WTC11 (cell line): ENCODE measurements around the gene IL1R1. TPM values are rescaled to one million over a fixed set of nuclear protein-coding genes. Genes with fewer than 3 reads are reported as not detected.

Source experiments
- ATAC-seq: fragments of 200-7000 bp; cut with Tn5 transposase; 2 replicates; pipeline ENCODE4 v1.10.0; 2021; ENCODE audit warnings: mild to moderate bottlenecking, moderate library complexity
- CTCF ChIA-PET: fragments of 300-600 bp; sonication (Branson Sonifier 250); formaldehyde crosslinking; loops from one replicate; lab custom pipeline; 2021; ENCODE audit warnings: antibody characterized with exemption; lab: Charles Lee
- POLR2A ChIA-PET: fragments of 350-600 bp; sonication (Branson Sonifier 250); formaldehyde crosslinking; loops from one replicate; lab custom pipeline; 2021; ENCODE audit warnings: antibody characterized with exemption; lab: Charles Lee
- DNase-seq: peaks from one replicate; pipeline ENCODE4 v3.0.0; 2021; ENCODE audit warnings: low spot score
- H3K27ac Mint-ChIP-seq: 2 replicates; pipeline ENCODE4 v1.8.0; 2021; ENCODE audit warnings: mixed read lengths
- H3K27me3 Mint-ChIP-seq: 2 replicates; pipeline ENCODE4 v1.8.0; 2021; ENCODE audit warnings: low read depth, mild to moderate bottlenecking, moderate library complexity, mixed read lengths
- H3K36me3 Mint-ChIP-seq: 2 replicates; pipeline ENCODE4 v1.8.0; 2021; ENCODE audit warnings: mixed read lengths
- H3K4me1 Mint-ChIP-seq: 2 replicates; pipeline ENCODE4 v1.8.0; 2022; ENCODE audit warnings: mixed read lengths
- H3K4me3 Mint-ChIP-seq: 2 replicates; pipeline ENCODE4 v1.8.0; 2021; ENCODE audit warnings: mild to moderate bottlenecking, moderate library complexity, mixed read lengths
- H3K9me3 Mint-ChIP-seq: 2 replicates; pipeline ENCODE4 v1.8.0; 2021; ENCODE audit warnings: mixed read lengths
- CBFB ChIP-seq: sonication (generic); formaldehyde crosslinking; IDR thresholded peaks from 2 replicates; pipeline ENCODE4 v1.8.1; 2022; ENCODE audit warnings: mild to moderate bottlenecking, low read depth, missing genetic modification reagents
- ERG ChIP-seq: fragments of 250-450 bp; sonication (Bioruptor Pico); IDR thresholded peaks from 2 replicates; pipeline ENCODE4 v1.8.0; 2021; ENCODE audit warnings: mild to moderate bottlenecking
- FOXP1 ChIP-seq: sonication (generic); formaldehyde crosslinking; IDR thresholded peaks from 2 replicates; pipeline ENCODE4 v1.8.0; 2022; ENCODE audit warnings: missing genetic modification reagents, mild to moderate bottlenecking, moderate library complexity, borderline replicate concordance
- GABPB1 ChIP-seq: sonication (generic); formaldehyde crosslinking; IDR thresholded peaks from 2 replicates; pipeline ENCODE4 v1.8.1; 2023; ENCODE audit warnings: mild to moderate bottlenecking, missing genetic modification reagents
- GRHL2 ChIP-seq: fragments of 250-450 bp; sonication (Bioruptor Pico); IDR thresholded peaks from 2 replicates; pipeline ENCODE4 v1.8.0; 2022; ENCODE audit warnings: mild to moderate bottlenecking, moderate library complexity; ENCODE audit not compliant: insufficient replicate concordance, severe bottlenecking
- HMGA2 ChIP-seq: fragments of 250-450 bp; sonication (Bioruptor Pico); IDR thresholded peaks from 2 replicates; pipeline ENCODE4 v1.4.0; 2021; ENCODE audit warnings: mild to moderate bottlenecking, moderate library complexity
- KAT7 ChIP-seq: sonication (generic); formaldehyde crosslinking; IDR thresholded peaks from 2 replicates; pipeline ENCODE4 v1.8.1; 2023; ENCODE audit warnings: missing genetic modification reagents, mild to moderate bottlenecking, borderline replicate concordance
- MAX ChIP-seq: sonication (generic); formaldehyde crosslinking; IDR thresholded peaks from 2 replicates; pipeline ENCODE4 v1.8.0; 2022; ENCODE audit warnings: mild to moderate bottlenecking, missing genetic modification reagents
- MYBL2 ChIP-seq: sonication (generic); formaldehyde crosslinking; IDR thresholded peaks from 2 replicates; pipeline ENCODE4 v1.8.1; 2023; ENCODE audit warnings: mild to moderate bottlenecking, moderate library complexity, missing genetic modification reagents
- NFYB ChIP-seq: sonication (generic); formaldehyde crosslinking; conservative IDR thresholded peaks from 2 replicates; pipeline ENCODE4 v1.8.0; 2022; ENCODE audit warnings: low read depth, missing genetic modification reagents
- NR1H2 ChIP-seq: sonication (generic); formaldehyde crosslinking; IDR thresholded peaks from 2 replicates; pipeline ENCODE4 v1.9.0; 2021; ENCODE audit warnings: mild to moderate bottlenecking, moderate library complexity, missing genetic modification reagents
- OVOL2 ChIP-seq: fragments of 250-450 bp; sonication (Bioruptor Pico); IDR thresholded peaks from 2 replicates; pipeline ENCODE4 v1.9.0; 2021; ENCODE audit warnings: mild to moderate bottlenecking, borderline replicate concordance
- PREB ChIP-seq: sonication (generic); formaldehyde crosslinking; IDR thresholded peaks from 2 replicates; pipeline ENCODE4 v1.8.1; 2022; ENCODE audit warnings: mild to moderate bottlenecking, missing genetic modification reagents, moderate library complexity, borderline replicate concordance
- SP1 ChIP-seq: sonication (generic); formaldehyde crosslinking; conservative IDR thresholded peaks from 2 replicates; pipeline ENCODE4 v1.8.1; 2022; ENCODE audit warnings: missing genetic modification reagents
- TCF7 ChIP-seq: sonication (generic); formaldehyde crosslinking; IDR thresholded peaks from 2 replicates; pipeline ENCODE4 v1.8.0; 2022; ENCODE audit warnings: mild to moderate bottlenecking, low read depth, missing genetic modification reagents, moderate library complexity
- TEAD1 ChIP-seq: sonication (generic); formaldehyde crosslinking; IDR thresholded peaks from 2 replicates; pipeline ENCODE4 v1.8.0; 2022; ENCODE audit warnings: mild to moderate bottlenecking, missing genetic modification reagents
- TEAD4 ChIP-seq: sonication (generic); formaldehyde crosslinking; IDR thresholded peaks from 2 replicates; pipeline ENCODE4 v1.8.0; 2022; ENCODE audit warnings: mild to moderate bottlenecking, missing genetic modification reagents
- ZMAT4 ChIP-seq: fragments of 250-450 bp; sonication (Bioruptor Pico); IDR thresholded peaks from 2 replicates; pipeline ENCODE4 v1.9.0; 2021; ENCODE audit warnings: mild to moderate bottlenecking
- ZNF138 ChIP-seq: sonication (generic); formaldehyde crosslinking; conservative IDR thresholded peaks from 2 replicates; pipeline ENCODE4 v1.8.1; 2022; ENCODE audit warnings: mild to moderate bottlenecking, moderate library complexity, missing genetic modification reagents
- ZNF219 ChIP-seq: sonication (generic); formaldehyde crosslinking; IDR thresholded peaks from 2 replicates; pipeline ENCODE4 v1.8.0; 2023; ENCODE audit warnings: missing genetic modification reagents, mild to moderate bottlenecking, borderline replicate concordance
- ZNF263 ChIP-seq: sonication (generic); formaldehyde crosslinking; IDR thresholded peaks from 2 replicates; pipeline ENCODE4 v1.8.1; 2022; ENCODE audit warnings: low read depth, mild to moderate bottlenecking, moderate library complexity, missing genetic modification reagents
- ZNF317 ChIP-seq: sonication (generic); formaldehyde crosslinking; IDR thresholded peaks from 2 replicates; pipeline ENCODE4 v1.8.1; 2023; ENCODE audit warnings: low read depth, mild to moderate bottlenecking, moderate library complexity, missing genetic modification reagents, borderline replicate concordance
- ZNF416 ChIP-seq: fragments of 250-450 bp; sonication (Bioruptor Pico); IDR thresholded peaks from 2 replicates; pipeline ENCODE4 v1.9.0; 2021; ENCODE audit warnings: mild to moderate bottlenecking, inconsistent platforms
- ZNF671 ChIP-seq: fragments of 250-450 bp; sonication (Bioruptor Pico); IDR thresholded peaks from 2 replicates; pipeline ENCODE4 v1.8.0; 2021; ENCODE audit warnings: mild to moderate bottlenecking
- ZSCAN18 ChIP-seq: fragments of 250-450 bp; sonication (Bioruptor Pico); IDR thresholded peaks from 2 replicates; pipeline ENCODE4 v2.1.2; 2022; ENCODE audit warnings: mild to moderate bottlenecking, moderate library complexity
- total RNA-seq: library from RNA; stranded (reverse); gene quantifications from 3 replicates; pipeline ENCODE4 v1.2.3, GENCODE V29; 2021
- TF ChIP-seq, protein P1 (sequence below): fragments of 250-450 bp; sonication (Bioruptor Pico); IDR thresholded peaks from 2 replicates; pipeline ENCODE4 v1.9.0; 2021; ENCODE audit warnings: mild to moderate bottlenecking, borderline replicate concordance
- TF ChIP-seq, protein P2 (sequence below): sonication (generic); formaldehyde crosslinking; IDR thresholded peaks from 2 replicates; pipeline ENCODE4 v1.8.1; 2022; ENCODE audit warnings: mild to moderate bottlenecking, moderate library complexity, missing genetic modification reagents

Gene IL1R1
- total RNA-seq, 1 experiment from 2014 or later, result 0.37 TPM

DNA sequence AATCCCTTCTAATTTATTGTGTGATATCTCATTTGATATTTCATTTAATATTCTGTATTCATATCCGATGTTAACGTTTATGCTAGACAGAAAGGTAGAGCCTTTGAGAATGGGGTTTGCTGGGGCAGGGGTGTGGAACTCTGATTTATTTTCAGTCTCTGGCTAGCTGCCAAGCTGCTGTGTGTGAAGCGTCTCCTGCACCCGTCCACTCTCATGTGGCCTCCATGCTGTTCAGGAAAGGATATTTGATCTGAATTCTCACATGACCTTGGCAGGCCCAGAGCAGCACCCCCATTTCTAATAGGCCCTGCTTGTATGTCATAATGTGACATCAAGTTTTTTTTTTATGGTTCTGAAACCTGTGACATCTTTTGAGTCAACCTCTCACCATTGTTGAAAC, 1.6 kb downstream of the IL1R1 start (continued):
- TF ChIP-seq MYBL2 (CRISPR knock-in tag) (no peak), CBFB (no peak), ZNF219 (no peak), TCF7 (CRISPR knock-in tag) (no peak), FOXP1 (CRISPR knock-in tag) (no peak), OVOL2 (CRISPR knock-in tag) (no peak), ZMAT4 (CRISPR knock-in tag) (no peak)

DNA sequence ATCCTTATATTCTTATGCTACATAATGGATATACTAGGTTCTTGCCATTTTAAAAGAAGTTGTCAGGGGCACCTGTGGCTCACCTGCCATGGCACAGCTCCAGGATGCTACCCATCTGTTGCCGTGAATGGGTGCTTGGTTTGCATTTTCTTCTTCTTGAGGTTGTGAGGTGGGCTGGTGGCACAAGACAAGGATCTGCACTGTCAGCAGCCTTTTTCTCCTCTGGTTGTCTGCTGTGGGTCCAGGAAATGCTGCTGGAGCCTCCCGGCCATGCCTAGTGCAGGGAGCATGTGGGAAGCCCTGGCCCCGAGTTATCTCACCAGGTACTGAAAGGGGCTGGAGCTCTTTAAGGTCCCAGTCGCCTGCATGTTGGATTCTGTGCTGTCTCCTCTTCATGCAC, 2.6 kb downstream of the IL1R1 start:
- Mint-ChIP-seq H3K9me3 (peaks cover 35% of the 10 kb centered on the region), H3K4me1 (peaks cover 17% of the 10 kb centered on the region), H3K27me3 (peaks cover 39% of the 10 kb centered on the region), H3K27ac (no peak overlapping the region), H3K4me3 (no peak overlapping the region), H3K36me3 (peaks cover 12% of the 10 kb centered on the region; the same call in 1 of the 2 replicates)
- ChIA-PET CTCF (no interaction called here), POLR2A (no interaction called here)
- no peak for TF ChIP-seq NFYB (CRISPR knock-in tag)
- no peak for TF ChIP-seq ZNF416
- no peak for TF ChIP-seq ZNF263
- TF ChIP-seq HMGA2, result no peak
- no peak for TF ChIP-seq ZNF671 (CRISPR knock-in tag)
- TF ChIP-seq TEAD1, result no peak
- no peak for TF ChIP-seq ZNF317 (CRISPR knock-in tag)
- TF ChIP-seq NR1H2 (CRISPR knock-in tag), result no peak
- TF ChIP-seq KAT7 (CRISPR knock-in tag), result no peak
- no peak for TF ChIP-seq ZNF219
- no peak for ATAC-seq
- DNase-seq, result no peak

DNA sequence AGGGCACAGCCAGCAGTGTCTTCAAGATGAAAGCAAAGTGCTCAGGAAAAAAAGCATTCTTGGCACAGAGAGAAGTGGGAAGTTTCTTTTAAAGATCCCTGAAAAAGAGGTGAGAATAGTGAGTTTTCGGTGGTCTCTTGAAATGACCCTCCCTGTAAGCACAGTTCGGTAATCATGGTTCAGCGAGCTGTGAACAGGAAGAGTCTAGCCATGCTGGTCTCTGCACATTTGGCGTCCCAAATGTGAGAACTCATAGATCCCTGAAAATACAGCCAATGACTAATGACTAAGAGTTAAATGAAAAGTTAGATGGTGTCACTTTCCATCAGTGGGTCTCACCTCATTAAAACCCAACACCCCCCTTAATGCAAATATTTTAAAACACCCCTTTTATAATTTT, 3.4 kb downstream of the IL1R1 start:
- H3K27ac Mint-ChIP-seq, result no peak overlapping the region

More for the DNA sequence above, 3.4 kb downstream of the IL1R1 start:
- H3K4me1 Mint-ChIP-seq, result peaks cover 17% of the 10 kb centered on the region
- H3K36me3 Mint-ChIP-seq, result peaks cover 12% of the 10 kb centered on the region; the same call in 1 of the 2 replicates
- CTCF ChIA-PET, result no interaction called here
- no peak overlapping the region for H3K4me3 Mint-ChIP-seq
- no peak for ATAC-seq
- no peak for DNase-seq
- peaks cover 30% of the 10 kb centered on the region for H3K27me3 Mint-ChIP-seq
- TF ChIP-seq TEAD4 (CRISPR knock-in tag) (no peak), ZSCAN18 (CRISPR knock-in tag) (no peak), GABPB1 (CRISPR knock-in tag) (no peak), GRHL2 (CRISPR knock-in tag) (no peak), HMGA2 (no peak), SP1 (no peak), CBFB (no peak), ZNF263 (no peak), ZNF138 (no peak), PREB (CRISPR knock-in tag) (no peak), ERG (CRISPR knock-in tag) (no peak), MAX (CRISPR knock-in tag) (no peak)
- TF ChIP-seq, protein P1, sequence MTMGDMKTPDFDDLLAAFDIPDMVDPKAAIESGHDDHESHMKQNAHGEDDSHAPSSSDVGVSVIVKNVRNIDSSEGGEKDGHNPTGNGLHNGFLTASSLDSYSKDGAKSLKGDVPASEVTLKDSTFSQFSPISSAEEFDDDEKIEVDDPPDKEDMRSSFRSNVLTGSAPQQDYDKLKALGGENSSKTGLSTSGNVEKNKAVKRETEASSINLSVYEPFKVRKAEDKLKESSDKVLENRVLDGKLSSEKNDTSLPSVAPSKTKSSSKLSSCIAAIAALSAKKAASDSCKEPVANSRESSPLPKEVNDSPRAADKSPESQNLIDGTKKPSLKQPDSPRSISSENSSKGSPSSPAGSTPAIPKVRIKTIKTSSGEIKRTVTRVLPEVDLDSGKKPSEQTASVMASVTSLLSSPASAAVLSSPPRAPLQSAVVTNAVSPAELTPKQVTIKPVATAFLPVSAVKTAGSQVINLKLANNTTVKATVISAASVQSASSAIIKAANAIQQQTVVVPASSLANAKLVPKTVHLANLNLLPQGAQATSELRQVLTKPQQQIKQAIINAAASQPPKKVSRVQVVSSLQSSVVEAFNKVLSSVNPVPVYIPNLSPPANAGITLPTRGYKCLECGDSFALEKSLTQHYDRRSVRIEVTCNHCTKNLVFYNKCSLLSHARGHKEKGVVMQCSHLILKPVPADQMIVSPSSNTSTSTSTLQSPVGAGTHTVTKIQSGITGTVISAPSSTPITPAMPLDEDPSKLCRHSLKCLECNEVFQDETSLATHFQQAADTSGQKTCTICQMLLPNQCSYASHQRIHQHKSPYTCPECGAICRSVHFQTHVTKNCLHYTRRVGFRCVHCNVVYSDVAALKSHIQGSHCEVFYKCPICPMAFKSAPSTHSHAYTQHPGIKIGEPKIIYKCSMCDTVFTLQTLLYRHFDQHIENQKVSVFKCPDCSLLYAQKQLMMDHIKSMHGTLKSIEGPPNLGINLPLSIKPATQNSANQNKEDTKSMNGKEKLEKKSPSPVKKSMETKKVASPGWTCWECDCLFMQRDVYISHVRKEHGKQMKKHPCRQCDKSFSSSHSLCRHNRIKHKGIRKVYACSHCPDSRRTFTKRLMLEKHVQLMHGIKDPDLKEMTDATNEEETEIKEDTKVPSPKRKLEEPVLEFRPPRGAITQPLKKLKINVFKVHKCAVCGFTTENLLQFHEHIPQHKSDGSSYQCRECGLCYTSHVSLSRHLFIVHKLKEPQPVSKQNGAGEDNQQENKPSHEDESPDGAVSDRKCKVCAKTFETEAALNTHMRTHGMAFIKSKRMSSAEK (CRISPR knock-in tag), result no peak
- TF ChIP-seq, protein P2, sequence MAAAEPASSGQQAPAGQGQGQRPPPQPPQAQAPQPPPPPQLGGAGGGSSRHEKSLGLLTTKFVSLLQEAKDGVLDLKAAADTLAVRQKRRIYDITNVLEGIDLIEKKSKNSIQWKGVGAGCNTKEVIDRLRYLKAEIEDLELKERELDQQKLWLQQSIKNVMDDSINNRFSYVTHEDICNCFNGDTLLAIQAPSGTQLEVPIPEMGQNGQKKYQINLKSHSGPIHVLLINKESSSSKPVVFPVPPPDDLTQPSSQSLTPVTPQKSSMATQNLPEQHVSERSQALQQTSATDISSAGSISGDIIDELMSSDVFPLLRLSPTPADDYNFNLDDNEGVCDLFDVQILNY (CRISPR knock-in tag), result no peak
- POLR2A ChIA-PET, result no interaction called here
- peaks cover 35% of the 10 kb centered on the region for H3K9me3 Mint-ChIP-seq
